AG04449 (cell line): ENCODE data around the gene ASTN2.

Source experiments
- CTCF ChIA-PET: fragments of 350-600 bp; formaldehyde crosslinking; extraction: SDS; loops from one replicate; lab custom pipeline; 2021; ENCODE audit warnings: antibody characterized with exemption; lab: Yijun Ruan, JAX
- POLR2A ChIA-PET: fragments of 400-600, 350-600 bp; formaldehyde crosslinking; extraction: SDS; loops from one replicate; lab custom pipeline; 2020; ENCODE audit warnings: antibody characterized with exemption, inconsistent platforms; lab: Yijun Ruan, JAX
- DNase-seq: peaks from one replicate; pipeline ENCODE4 v3.0.0-alpha.2; 2010; ENCODE audit warnings: low read depth, low spot score
- H3K4me3 ChIP-seq: 2 replicates; pipeline ENCODE4 v1.5.1; 2011; ENCODE audit warnings: low read depth, mild to moderate bottlenecking, control low read depth, low read length
- TF ChIP-seq, protein P1 (sequence below): IDR thresholded peaks from one replicate; pipeline ENCODE4 v1.5.1; 2011; ENCODE audit warnings: mild to moderate bottlenecking, moderate library complexity, low read length, control low read depth, inconsistent platforms; ENCODE audit not compliant: insufficient read depth; ENCODE audit errors: missing control alignments

The ASTN2 gene, protein sequence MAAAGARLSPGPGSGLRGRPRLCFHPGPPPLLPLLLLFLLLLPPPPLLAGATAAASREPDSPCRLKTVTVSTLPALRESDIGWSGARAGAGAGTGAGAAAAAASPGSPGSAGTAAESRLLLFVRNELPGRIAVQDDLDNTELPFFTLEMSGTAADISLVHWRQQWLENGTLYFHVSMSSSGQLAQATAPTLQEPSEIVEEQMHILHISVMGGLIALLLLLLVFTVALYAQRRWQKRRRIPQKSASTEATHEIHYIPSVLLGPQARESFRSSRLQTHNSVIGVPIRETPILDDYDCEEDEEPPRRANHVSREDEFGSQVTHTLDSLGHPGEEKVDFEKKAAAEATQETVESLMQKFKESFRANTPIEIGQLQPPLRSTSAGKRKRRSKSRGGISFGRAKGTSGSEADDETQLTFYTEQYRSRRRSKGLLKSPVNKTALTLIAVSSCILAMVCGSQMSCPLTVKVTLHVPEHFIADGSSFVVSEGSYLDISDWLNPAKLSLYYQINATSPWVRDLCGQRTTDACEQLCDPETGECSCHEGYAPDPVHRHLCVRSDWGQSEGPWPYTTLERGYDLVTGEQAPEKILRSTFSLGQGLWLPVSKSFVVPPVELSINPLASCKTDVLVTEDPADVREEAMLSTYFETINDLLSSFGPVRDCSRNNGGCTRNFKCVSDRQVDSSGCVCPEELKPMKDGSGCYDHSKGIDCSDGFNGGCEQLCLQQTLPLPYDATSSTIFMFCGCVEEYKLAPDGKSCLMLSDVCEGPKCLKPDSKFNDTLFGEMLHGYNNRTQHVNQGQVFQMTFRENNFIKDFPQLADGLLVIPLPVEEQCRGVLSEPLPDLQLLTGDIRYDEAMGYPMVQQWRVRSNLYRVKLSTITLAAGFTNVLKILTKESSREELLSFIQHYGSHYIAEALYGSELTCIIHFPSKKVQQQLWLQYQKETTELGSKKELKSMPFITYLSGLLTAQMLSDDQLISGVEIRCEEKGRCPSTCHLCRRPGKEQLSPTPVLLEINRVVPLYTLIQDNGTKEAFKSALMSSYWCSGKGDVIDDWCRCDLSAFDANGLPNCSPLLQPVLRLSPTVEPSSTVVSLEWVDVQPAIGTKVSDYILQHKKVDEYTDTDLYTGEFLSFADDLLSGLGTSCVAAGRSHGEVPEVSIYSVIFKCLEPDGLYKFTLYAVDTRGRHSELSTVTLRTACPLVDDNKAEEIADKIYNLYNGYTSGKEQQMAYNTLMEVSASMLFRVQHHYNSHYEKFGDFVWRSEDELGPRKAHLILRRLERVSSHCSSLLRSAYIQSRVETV (N-terminal part only)

DNA sequence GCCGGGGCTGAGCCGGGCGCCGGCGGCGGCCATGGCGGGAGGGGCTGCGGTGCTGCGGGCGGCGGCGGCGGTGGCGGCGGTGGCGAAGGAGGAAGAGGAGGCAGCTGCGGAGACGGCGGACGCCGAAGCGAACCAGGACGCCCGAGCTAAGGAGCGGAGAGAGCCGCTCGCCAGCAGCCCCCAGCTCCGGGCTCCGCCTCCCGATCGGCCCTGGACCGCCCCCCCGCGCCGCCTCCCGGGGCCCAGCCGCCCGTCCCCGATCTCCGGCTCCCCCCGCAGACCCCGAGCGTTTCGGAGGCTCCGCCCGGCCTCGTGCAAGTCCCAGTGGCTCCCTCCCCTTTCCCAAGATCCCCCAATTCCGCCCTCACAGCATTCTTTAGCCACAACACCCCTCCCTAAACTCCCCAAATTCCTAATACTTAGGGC is at the start of gene ASTN2:
Gene ASTN2, minus strand, starts transcription at position 152 of the 426 bp plus-strand sequence. Its CDS starts 119 bp downstream, at position 33.
- POLR2A ChIA-PET: no interaction called here
- no peak for DNase-seq
- H3K4me3 ChIP-seq: peak within 1 kb of the TSS; percentile 42
- TF ChIP-seq, protein P1, sequence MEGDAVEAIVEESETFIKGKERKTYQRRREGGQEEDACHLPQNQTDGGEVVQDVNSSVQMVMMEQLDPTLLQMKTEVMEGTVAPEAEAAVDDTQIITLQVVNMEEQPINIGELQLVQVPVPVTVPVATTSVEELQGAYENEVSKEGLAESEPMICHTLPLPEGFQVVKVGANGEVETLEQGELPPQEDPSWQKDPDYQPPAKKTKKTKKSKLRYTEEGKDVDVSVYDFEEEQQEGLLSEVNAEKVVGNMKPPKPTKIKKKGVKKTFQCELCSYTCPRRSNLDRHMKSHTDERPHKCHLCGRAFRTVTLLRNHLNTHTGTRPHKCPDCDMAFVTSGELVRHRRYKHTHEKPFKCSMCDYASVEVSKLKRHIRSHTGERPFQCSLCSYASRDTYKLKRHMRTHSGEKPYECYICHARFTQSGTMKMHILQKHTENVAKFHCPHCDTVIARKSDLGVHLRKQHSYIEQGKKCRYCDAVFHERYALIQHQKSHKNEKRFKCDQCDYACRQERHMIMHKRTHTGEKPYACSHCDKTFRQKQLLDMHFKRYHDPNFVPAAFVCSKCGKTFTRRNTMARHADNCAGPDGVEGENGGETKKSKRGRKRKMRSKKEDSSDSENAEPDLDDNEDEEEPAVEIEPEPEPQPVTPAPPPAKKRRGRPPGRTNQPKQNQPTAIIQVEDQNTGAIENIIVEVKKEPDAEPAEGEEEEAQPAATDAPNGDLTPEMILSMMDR: no peak
- CTCF ChIA-PET: no interaction called here

DNA sequence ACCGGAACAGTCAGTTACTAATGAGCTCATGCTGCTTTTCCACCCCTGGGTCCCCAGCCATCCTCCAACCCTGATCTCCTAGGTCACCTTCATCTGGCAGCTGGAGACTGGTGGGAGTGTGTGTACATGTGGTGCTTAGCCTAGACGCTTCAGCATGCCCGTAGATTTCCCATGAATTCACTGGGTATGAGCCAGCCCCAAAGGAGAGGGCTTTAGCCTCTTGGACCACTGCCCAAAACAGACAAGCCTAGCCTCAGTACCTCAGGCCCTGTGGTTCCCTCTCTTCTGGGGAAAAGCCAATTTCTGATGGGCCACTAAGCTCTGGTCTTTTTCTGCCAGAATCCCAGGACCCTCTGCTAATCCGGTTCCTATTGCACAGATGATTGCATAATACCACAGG is 48.0 kb upstream of the ASTN2 start:
- TF ChIP-seq, protein P1: no peak
- ChIA-PET POLR2A (no interaction called here), CTCF (no interaction called here)
- no peak overlapping the region for H3K4me3 ChIP-seq
- no peak for DNase-seq

DNA sequence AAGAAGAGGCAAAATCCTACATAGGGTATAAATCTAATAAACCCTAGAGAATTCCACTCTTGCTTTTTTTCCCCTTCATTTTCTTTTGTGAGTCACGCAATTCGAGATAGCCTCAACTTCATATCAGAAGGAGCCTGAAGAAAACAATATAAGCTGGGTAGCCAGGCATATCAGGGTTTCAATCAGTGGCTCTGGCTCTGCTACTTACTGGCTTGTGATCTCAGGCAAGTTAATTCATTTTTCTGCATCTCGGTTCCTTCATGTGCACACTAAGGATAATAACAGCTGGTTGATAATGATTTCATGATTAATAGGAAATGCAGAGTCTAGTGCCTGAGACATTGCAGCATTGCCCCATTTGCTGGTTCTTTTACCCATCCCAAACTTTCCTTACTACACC is 46.5 kb upstream of the ASTN2 start:
- TF ChIP-seq, protein P1: no peak
- POLR2A ChIA-PET: no interaction called here
- no peak overlapping the region for H3K4me3 ChIP-seq
- no peak for DNase-seq
- CTCF ChIA-PET: no interaction called here

DNA sequence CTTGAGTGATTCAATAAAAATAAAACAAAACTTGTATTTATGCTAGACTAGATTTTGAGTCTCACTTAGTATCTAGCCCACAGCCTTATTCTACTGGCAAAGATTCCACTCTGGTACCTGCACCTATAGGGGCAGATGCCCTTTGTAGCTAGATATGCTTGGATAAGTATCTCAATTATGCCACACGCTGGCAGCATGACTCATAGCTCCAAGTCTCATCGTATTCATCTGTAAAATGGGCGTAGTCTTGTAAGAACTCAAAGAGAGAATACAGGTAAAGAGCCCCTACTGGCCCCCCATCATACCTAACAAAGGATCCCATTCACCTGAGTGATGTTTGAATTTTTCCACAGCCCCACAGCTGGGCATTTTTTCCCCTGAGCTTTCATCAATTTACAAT is 45.9 kb upstream of the ASTN2 start:
- ChIA-PET POLR2A (no interaction called here), CTCF (no interaction called here)
- TF ChIP-seq, protein P1: no peak

DNA sequence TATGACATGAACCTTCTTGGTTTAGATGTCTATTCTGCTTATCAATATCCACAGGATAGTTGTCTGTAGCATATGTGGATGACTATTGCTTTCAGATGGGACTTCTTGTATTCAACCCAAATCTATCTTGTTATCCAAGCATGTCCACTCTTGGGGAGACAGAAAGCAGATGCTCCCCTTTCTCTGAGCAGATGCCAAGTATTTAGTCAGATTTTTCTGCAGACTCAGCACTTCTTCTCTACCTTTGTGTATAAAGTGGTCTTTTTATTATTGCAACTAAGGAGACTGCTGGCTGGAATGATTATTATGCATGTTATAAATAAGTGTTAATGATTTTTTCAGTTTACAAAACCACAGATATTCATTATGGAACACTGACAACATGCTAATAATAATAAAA is 45.1 kb upstream of the ASTN2 start:
- no peak for DNase-seq
- POLR2A ChIA-PET: no interaction called here
- H3K4me3 ChIP-seq: no peak overlapping the region
- TF ChIP-seq, protein P1: no peak
- CTCF ChIA-PET: no interaction called here

More for the DNA sequence above, 45.9 kb upstream of the ASTN2 start:
- no peak for DNase-seq
- H3K4me3 ChIP-seq: no peak overlapping the region

DNA sequence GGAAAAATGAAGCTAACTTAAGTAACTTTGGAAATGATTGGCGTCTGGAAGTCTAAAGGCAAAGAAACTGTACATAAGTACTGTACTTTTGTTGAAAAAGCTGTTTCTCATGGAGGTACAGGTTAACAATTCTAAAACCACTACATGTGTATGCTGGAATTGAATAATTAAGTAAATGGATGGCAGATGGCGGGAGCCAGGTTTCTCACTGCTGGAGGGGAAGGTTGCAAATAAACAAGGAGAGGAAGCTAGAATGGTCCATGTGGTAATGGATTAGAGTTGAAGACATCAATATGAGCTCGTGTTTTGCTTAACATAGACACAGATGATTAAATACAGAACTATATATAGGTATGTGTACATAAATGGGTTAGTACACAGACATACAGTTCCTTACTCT is 43.2 kb upstream of the ASTN2 start:
- ChIA-PET POLR2A (no interaction called here), CTCF (no interaction called here)
- no peak for DNase-seq
- TF ChIP-seq, protein P1: no peak
- H3K4me3 ChIP-seq: no peak overlapping the region
